ENCODE measurements around the gene DIS3L2. TPM values are rescaled to one million over a fixed set of nuclear protein-coding genes. Genes with fewer than 3 reads are reported as not detected.

The DIS3L2 gene
- total and polyA plus RNA-seq, 2 of the 4 experiments (the other 2 are of a cell fraction): 14.7 to 19.2 TPM

DNA sequence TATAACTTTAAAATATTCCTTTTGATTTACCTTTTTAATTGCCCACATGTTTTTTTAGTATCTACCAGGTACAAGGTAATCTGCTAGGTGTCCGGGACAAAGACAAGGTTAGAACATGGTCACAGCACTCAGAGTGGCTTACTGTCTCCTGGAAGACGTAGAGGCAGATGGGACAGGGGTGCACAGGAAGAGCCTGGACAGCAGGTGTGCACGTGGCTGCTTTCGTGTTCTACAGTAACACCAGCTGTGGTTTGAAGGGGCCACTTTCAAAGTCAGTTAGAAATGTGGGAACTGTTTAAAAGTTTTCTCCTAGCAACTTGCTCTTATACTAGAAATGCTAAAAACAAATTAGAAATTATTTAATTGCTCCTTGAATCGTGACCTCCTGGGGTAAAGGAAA lies 314.2 kb downstream of the DIS3L2 start:
- Histone ChIP-seq H3K4me1 (ENCODE audit: control insufficient read depth, insufficient read depth, low read length) (no peaks in the 10 kb centered on the region), H2AFZ (replicated peaks; ENCODE audit: low read length, poor library complexity) (no peak overlapping the region), H3K18ac (ENCODE audit: low read depth, low read length) (no peak overlapping the region), H3K9ac (ENCODE audit: low read depth, low read length) (no peak overlapping the region), H3K79me1 (ENCODE audit: low read depth in 1 of 2, low read length in 2 of 2) (0 out of 4 replicates have a peak, but pooled peaks cover 0 to 4% of the 10 kb centered on the region in 2 experiments), H3K9me1 (ENCODE audit: insufficient read depth, low read length) (peaks cover 4% of the 10 kb centered on the region; the same call in 1 of the 2 replicates), H4K8ac (ENCODE audit: low read depth in 2 of 2, low read length in 2 of 2) (no peak overlapping the region), H2AK9ac (replicated peaks; ENCODE audit: low read depth, low read length, poor library complexity) (no peak overlapping the region), H3K4me2 (ENCODE audit: low read depth, low read length) (no peak overlapping the region), H3K14ac (replicated peaks; ENCODE audit: low read depth, low read length) (no peak overlapping the region), H2BK5ac (ENCODE audit: low read depth, low read length, poor library complexity, severe bottlenecking) (no peak overlapping the region), H2AK5ac (ENCODE audit: low read depth, low read length) (no peak overlapping the region), H3K23ac (ENCODE audit: low read depth, low read length) (no peak overlapping the region), H2BK120ac (ENCODE audit: low read depth, low read length) (no peak overlapping the region), H3K36me3 (ENCODE audit: control insufficient read depth, insufficient read depth, low read length) (peaks cover 2% of the 10 kb centered on the region; the same call in 1 of the 2 replicates), H3K56ac (ENCODE audit: extremely low read depth, insufficient read depth, low read length) (no peak overlapping the region), H4K91ac (ENCODE audit: insufficient read depth, low read depth, low read length) (no peak overlapping the region), H3K4ac (ENCODE audit: low read depth, low read length) (no peak overlapping the region), H3K9me3 (ENCODE audit: control insufficient read depth, insufficient read depth, low read length) (no peaks in the 10 kb centered on the region), H4K5ac (ENCODE audit: low read depth, low read length) (no peak overlapping the region), H2BK20ac (ENCODE audit: low read depth, low read length) (no peak overlapping the region), H3K27ac (ENCODE audit: insufficient read depth, low read length) (no peak overlapping the region), H4K20me1 (ENCODE audit: insufficient read depth, low read length) (no peaks in the 10 kb centered on the region), H3K4me3 (ENCODE audit: insufficient read depth, low read depth, low read length) (no peak overlapping the region), H3K27me3 (ENCODE audit: control insufficient read depth, insufficient read depth, low read length) (no peaks in the 10 kb centered on the region), H2BK15ac (ENCODE audit: low read depth, low read length) (no peak overlapping the region)
- ATAC-seq (ENCODE audit: low read depth): no peak
- CTCF ChIA-PET: no interaction called here
- DNase-seq: no peak
- dilution Hi-C loops (cut with HindIII; ENCODE audit: low sequenced_read_pairs, unreplicated experiment) (no loop called here), in situ Hi-C loops (cut with MboI; ENCODE audit: low sequenced_read_pairs) (no loop called here), intact Hi-C loops (cut with micrococcal nuclease) (no loop called here)
- POLR2A ChIA-PET (ENCODE audit: unreplicated experiment): no interaction called here
- WGBS, 2 experiments (ENCODE audit: extremely low coverage in 2 of 2, insufficient read length in 1 of 2): no CpG with 5 or more reads among the region's 5 CpGs
- TF ChIP-seq RCOR1 (IDR thresholded peaks at IDR 0.05; ENCODE audit: insufficient replicate concordance, low read length): no peak
- no peak for TF ChIP-seq RFX5 (IDR thresholded peaks at IDR 0.05; ENCODE audit: low read depth, low read length)
- no peak for TF ChIP-seq BHLHE40 (IDR thresholded peaks at IDR 0.05; ENCODE audit: low read depth, low read length)
- BruUV-seq (replicated peaks): no TSS peak
